Measurements from ENCODE around the gene OR13A1.
A peak's percentile ranks its signal among the peaks of the same experiment; 100 is the strongest.
"Not testable (repeated sequence)": the region's sequence is repeated elsewhere in the genome, so short reads cannot be mapped to it uniquely, and the experiment has no call there.

OR13A1 gene

GRCh38 chr10:45315508-45315907, at the start of gene OR13A1:
Gene OR13A1, minus strand, starts transcription at chr10:45315608. Its CDS starts 11,186 bp downstream, at chr10:45304422.
- no peak within 1 kb of the TSS for H3K4me3 ChIP-seq (ENCODE audit: low read depth, low read length)
- TF ChIP-seq MAX (IDR thresholded peaks at IDR 0.05; ENCODE audit: low read depth, low read length) (no peak), POLR2A (IDR thresholded peaks at IDR 0.05; ENCODE audit: extremely low read depth, insufficient read length) (no peak), MYC (IDR thresholded peaks at IDR 0.05; ENCODE audit: low read depth, low read length) (no peak), CTCF (IDR thresholded peaks at IDR 0.05; ENCODE audit: low read depth, low read length) (no peak)
- DNase-seq (ENCODE audit: low read depth) = no peak

- not testable (repeated sequence) for DNase-seq (ENCODE audit: low read depth); H3K4me3 ChIP-seq (ENCODE audit: low read depth, low read length)
These were observed 46.8 kb upstream of the OR13A1 start for GRCh38 chr10:45361983-45362799.

GRCh38 chr10:45358961-45359360, 43.6 kb upstream of the OR13A1 start:
- DNase-seq (ENCODE audit: low read depth); H3K4me3 ChIP-seq (ENCODE audit: low read depth, low read length): not testable (repeated sequence)

GRCh38 chr10:45355494-45355893, 40.1 kb upstream of the OR13A1 start:
- TF ChIP-seq MYC (IDR thresholded peaks at IDR 0.05; ENCODE audit: low read depth, low read length) (no peak), CTCF (IDR thresholded peaks at IDR 0.05; ENCODE audit: low read depth, low read length) (no peak)
- no peak for DNase-seq (ENCODE audit: low read depth)
- H3K4me3 ChIP-seq (ENCODE audit: low read depth, low read length) = no peak overlapping the region

- H3K4me3 ChIP-seq (ENCODE audit: low read depth, low read length) = no peak overlapping the region
- no peak for TF ChIP-seq CTCF (IDR thresholded peaks at IDR 0.05; ENCODE audit: low read depth, low read length)
- no peak for TF ChIP-seq POLR2A (IDR thresholded peaks at IDR 0.05; ENCODE audit: extremely low read depth, insufficient read length)
- TF ChIP-seq MYC (IDR thresholded peaks at IDR 0.05; ENCODE audit: low read depth, low read length) = peak; percentile 43
- TF ChIP-seq MAX (IDR thresholded peaks at IDR 0.05; ENCODE audit: low read depth, low read length) = peak; percentile 46; the same call in 1 of the 2 replicates
- peak; percentile 91 for DNase-seq (ENCODE audit: low read depth)
These were observed 38.9 kb upstream of the OR13A1 start for GRCh38 chr10:45354261-45354660.

GRCh38 chr10:45353186-45353585, 37.8 kb upstream of the OR13A1 start:
- no peak overlapping the region for H3K4me3 ChIP-seq (ENCODE audit: low read depth, low read length)
- DNase-seq (ENCODE audit: low read depth) = peak; percentile 67
- TF ChIP-seq CTCF (IDR thresholded peaks at IDR 0.05; ENCODE audit: low read depth, low read length) (no peak), POLR2A (IDR thresholded peaks at IDR 0.05; ENCODE audit: extremely low read depth, insufficient read length) (no peak), MAX (IDR thresholded peaks at IDR 0.05; ENCODE audit: low read depth, low read length) (no peak), MYC (IDR thresholded peaks at IDR 0.05; ENCODE audit: low read depth, low read length) (no peak)

GRCh38 chr10:45348196-45348765, 32.9 kb upstream of the OR13A1 start:
- DNase-seq (ENCODE audit: low read depth); H3K4me3 ChIP-seq (ENCODE audit: low read depth, low read length): not testable (repeated sequence)

- not testable (repeated sequence) for DNase-seq (ENCODE audit: low read depth); H3K4me3 ChIP-seq (ENCODE audit: low read depth, low read length)
These were observed 32.1 kb upstream of the OR13A1 start for GRCh38 chr10:45347464-45347863.

- not testable (repeated sequence) for DNase-seq (ENCODE audit: low read depth); H3K4me3 ChIP-seq (ENCODE audit: low read depth, low read length)
These were observed 31.4 kb upstream of the OR13A1 start for GRCh38 chr10:45346652-45347335.

GRCh38 chr10:45340420-45340819, 25.0 kb upstream of the OR13A1 start:
- DNase-seq (ENCODE audit: low read depth); H3K4me3 ChIP-seq (ENCODE audit: low read depth, low read length): not testable (repeated sequence)
